Epithelial cell of proximal tubule (primary cell): ENCODE measurements around the gene LSM7. TPM values are rescaled to one million over a fixed set of nuclear protein-coding genes. Genes with fewer than 3 reads are reported as not detected.

Experiments used
- DNase-seq: peaks from one replicate; pipeline ENCODE4 v3.0.0-alpha.2; 2011; ENCODE audit warnings: low read depth
- H3K4me3 ChIP-seq: 2 replicates; pipeline ENCODE4 v1.5.1; 2011; ENCODE audit warnings: low read depth, mild to moderate bottlenecking, low read length
- CTCF ChIP-seq: conservative IDR thresholded peaks from 2 replicates; pipeline ENCODE4 v1.5.1; 2012; ENCODE audit warnings: low read depth, mild to moderate bottlenecking, low read length
- total RNA-seq: library from RNA; depleted of rRNA; stranded (reverse); fragments of >200 nt; gene quantifications from 2 replicates; pipeline ENCODE4 v1.2.3, GENCODE V29; 2015

The LSM7 gene
- total RNA-seq, 1 donor from 2014 or later, result 352 TPM

- no peak for TF ChIP-seq CTCF
- DNase-seq, result no peak
- no peak overlapping the region for H3K4me3 ChIP-seq
Observed at GRCh38 chr19:2331601-2332246, 3.3 kb upstream of the LSM7 start.

- DNase-seq, result no peak
- no peak overlapping the region for H3K4me3 ChIP-seq
- no peak for TF ChIP-seq CTCF
Observed at GRCh38 chr19:2330632-2331284, 2.4 kb upstream of the LSM7 start.

- H3K4me3 ChIP-seq, result no peak overlapping the region
- DNase-seq, result no peak
- no peak for TF ChIP-seq CTCF
Observed at GRCh38 chr19:2330255-2330631, 1.9 kb upstream of the LSM7 start.

GRCh38 chr19:2329501-2329916, 1.1 kb upstream of the LSM7 start:
- DNase-seq, result no peak
- peak overlapping the region; percentile 98 for H3K4me3 ChIP-seq
- TF ChIP-seq CTCF, result no peak

GRCh38 chr19:2329149-2329478, 728 bp upstream of the LSM7 start:
- no peak for DNase-seq
- H3K4me3 ChIP-seq, result peak overlapping the region; percentile 98
- TF ChIP-seq CTCF, result no peak

- peak overlapping the region; percentile 98 for H3K4me3 ChIP-seq
- TF ChIP-seq CTCF, result no peak
- DNase-seq, result peak; percentile 36
Observed at GRCh38 chr19:2327773-2328400, 499 bp downstream of the LSM7 start.
